HG03097 (cell line): Measurements from ENCODE around the gene DDOST.

Experiments used
- ATAC-seq: cut with Tn5 transposase; IDR thresholded peaks from one replicate; pipeline ENCODE4 v1.9.1; 2021; ENCODE audit not compliant: unreplicated experiment, low FRiP score

DDOST gene

DNA sequence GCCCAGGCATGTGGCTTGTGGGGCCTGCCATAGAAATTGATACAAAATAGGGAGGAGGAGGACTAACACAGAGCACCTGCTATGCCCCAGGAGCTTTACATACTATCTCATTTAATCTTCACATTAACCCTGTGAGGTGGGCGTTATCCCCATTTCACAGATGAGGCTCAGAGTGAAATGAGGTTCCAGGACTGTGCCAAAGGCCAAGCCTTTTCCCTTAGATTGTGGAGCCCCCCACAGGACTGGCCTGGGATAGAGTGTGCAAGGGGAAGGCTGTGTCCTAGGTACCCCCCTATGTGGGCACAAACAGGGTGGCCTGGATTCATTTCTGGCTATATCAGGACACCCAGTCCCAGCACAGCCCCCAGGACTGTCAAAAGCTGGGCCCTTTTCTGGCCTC lies 2.2 kb upstream of the DDOST start:
- ATAC-seq, result no peak

DNA sequence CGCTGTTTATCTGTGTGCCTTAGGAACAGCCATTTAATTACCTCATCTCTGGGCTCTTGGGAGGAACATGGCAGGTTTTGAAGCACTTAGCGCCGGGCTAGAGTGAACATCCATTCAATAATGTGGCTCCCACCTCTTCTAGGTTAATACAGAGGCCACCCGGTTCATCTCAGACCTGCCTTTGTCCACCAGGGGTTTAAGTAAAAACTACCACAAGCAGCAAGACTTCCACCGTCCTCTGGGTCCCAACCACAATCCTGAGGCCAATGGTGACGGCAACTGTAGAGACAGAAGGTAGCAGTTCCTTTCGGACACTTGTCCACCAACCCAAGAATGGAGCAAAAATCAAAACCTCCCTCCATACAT lies 924 bp upstream of the DDOST start:
- ATAC-seq, result no peak

GRCh38 chr1:20660847-20661206 lies 342 bp downstream of the DDOST start:
- ATAC-seq, result peak; percentile 15

GRCh38 chr1:20660363-20660762 lies 806 bp downstream of the DDOST start:
- no peak for ATAC-seq

DNA sequence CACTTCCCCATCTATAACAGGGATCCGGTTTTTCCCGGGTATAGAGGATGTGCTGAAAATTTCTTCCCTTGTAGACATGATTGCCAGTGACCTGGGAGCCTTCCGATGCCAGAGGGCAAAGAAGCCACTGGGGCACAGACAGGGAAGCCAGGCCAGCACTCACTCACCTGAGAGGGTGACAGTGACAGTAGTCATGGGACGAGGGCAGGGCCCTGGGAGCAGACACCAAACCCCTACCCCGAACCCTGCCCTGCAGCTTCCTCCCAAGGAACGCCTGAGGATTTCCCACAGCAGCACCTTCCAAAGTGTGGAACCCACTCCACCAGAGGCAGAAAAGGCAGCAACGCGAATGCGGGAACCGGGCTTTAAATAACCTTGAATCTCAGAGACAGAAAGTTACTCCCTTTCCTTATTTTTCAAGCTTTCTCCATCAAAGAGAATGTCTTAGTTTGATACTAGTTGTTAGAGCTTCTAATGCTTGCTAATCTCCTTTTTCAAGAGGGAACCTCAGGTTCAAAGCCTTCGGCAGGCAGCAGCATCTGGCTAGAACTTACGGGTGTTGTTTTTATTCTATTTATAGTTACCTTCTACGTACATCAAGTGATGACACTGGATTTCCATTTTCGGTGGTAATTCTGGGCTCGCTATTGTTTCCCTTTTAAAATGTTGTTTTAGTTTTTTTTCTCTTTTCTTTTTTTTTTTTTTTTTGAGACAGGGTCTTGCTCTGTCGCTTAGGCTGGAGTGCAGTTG lies 2.8 kb downstream of the DDOST start:
- no peak for ATAC-seq

GRCh38 chr1:20657024-20657423 lies 4.1 kb downstream of the DDOST start:
- ATAC-seq, result no peak

DNA sequence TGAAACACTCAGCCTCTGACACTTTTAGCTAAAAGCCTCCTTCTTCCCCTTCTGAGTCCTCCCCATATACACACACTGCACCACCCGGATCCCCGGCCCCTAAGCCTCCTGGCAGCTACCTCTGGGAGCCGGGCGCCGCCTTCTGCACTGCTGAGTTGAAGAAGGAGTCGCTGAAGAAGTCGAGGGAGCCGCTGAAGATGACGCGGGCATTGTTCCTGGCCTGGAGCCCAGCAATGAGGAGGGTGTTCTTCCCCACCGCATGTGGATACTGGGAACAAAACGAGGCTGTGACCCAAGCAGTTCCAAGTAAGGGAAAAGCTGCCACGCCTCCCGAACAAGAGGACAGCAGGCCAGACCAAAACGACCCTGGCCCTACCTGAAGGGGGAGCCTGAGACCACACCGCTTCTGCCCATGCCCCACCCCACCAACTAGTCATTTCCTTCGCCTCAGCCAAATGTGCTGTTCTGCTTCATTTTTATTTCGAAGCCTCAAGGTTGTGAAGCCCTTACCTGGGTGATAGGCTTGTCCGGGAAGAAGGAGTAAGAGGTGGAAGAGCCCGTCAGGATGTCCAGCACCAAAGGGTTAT lies 7.0 kb downstream of the DDOST start:
- no peak for ATAC-seq

DNA sequence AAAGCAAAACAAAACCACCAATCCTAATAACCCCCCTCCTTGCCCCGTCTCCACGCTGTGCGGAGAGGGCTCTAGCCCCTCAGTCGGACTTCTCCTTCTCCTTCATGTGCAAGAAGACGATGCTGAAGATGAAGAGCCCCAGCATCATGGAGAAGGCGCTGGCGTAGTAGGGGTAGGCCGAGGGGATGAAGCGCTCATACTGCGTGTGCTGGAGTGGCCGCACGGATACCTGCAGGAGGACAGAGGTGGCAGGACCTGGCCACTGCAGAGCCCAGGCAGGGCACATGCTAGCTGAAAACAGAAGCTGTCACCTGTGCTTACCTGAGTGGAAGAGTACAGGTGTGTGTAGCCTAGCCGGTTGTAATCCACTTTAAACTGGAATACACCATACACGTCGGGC lies 8.9 kb downstream of the DDOST start:
- ATAC-seq, result no peak

DNA sequence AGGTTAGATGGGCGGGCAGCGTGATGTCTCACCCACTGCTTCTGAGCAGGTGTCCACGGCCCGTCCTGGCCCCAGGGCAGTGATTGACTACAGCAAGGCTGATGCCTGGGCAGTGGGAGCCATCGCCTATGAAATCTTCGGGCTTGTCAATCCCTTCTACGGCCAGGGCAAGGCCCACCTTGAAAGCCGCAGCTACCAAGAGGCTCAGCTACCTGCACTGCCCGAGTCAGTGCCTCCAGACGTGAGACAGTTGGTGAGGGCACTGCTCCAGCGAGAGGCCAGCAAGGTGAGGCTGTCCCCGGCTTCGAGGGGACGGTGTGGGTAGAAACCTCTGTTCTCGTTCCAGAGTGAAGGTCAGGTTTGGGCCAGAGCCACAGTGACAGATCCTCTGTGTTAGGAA lies 12.2 kb downstream of the DDOST start:
- ATAC-seq, result no peak

- no peak for ATAC-seq
Measured at GRCh38 chr1:20648438-20648837, 12.7 kb downstream of the DDOST start.

- ATAC-seq, result no peak
Measured at GRCh38 chr1:20645414-20645813, 15.8 kb downstream of the DDOST start.

- ATAC-seq, result no peak
Measured at GRCh38 chr1:20644416-20644815, 16.8 kb downstream of the DDOST start.

GRCh38 chr1:20643080-20643479 lies 18.1 kb downstream of the DDOST start:
- ATAC-seq, result no peak

DNA sequence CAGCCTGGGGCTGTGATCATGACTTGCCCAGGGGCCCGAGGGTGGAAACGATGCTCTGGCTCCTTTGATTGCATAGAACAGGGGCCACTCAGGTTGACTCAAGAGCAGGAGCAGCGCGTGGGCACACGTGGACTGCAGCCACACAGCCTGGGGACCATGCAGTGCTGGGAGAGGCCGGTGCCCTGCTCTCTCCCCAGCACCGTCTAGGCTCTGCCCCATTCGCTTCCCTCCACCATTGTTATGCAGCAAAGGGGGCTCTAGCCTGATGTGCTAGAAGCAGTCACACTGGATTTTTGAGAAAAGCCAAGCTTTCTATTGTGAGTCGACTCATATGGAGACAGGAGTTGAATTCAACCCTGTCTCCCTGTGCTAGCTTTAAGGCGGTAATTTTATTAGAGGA lies 19.2 kb downstream of the DDOST start:
- ATAC-seq, result no peak

DNA sequence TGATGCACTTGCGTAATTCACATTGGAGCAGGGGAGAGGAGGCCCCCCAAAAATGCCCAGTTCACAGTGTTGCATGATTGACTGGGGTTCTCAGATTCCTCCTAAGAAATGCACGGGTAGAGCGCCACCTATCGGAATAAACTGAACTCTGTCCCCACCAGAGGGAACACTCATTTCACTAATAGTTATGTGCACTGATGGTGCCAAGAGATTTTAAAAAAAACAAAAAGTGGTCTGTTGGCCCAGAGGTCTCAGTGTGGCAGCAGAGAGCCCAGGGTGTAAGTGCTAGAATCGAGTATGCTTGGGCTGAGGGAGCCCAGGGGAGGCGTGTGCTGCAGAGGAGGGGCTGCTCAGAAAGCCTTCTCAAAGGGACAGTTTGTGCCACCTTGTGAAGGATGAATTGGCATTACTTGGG lies 21.0 kb downstream of the DDOST start:
- ATAC-seq, result no peak

DNA sequence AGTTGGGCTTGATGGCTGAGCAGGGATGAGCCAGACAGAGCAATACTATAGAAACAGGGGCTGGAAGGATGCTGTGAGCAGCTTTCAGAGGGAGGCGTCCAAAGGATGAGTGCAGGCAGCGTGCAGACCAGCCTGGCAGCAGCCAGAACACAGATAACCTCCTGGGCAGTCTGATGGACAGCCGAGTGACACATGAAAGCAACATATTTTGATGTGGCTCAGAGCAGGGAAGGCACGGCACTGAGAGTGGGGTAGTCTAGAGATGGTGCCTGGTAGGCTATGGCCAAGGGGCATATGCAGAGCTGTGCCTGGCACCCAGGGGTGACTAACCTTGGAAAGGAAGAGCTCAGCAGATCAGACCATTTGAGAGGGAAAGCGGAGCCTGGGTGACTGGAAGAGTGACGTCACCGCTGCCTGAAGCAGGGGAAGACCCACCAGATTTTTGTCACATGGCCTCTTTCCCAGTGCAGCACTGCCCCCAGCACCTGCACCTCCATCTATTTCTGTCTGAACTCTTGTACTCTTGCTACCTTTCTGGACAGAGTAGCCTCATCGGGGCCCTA lies 24.3 kb downstream of the DDOST start:
- no peak for ATAC-seq

GRCh38 chr1:20634594-20635084 lies 26.5 kb downstream of the DDOST start:
- ATAC-seq, result no peak

- no peak for ATAC-seq
Measured at GRCh38 chr1:20634065-20634593, 27.0 kb downstream of the DDOST start.

DNA sequence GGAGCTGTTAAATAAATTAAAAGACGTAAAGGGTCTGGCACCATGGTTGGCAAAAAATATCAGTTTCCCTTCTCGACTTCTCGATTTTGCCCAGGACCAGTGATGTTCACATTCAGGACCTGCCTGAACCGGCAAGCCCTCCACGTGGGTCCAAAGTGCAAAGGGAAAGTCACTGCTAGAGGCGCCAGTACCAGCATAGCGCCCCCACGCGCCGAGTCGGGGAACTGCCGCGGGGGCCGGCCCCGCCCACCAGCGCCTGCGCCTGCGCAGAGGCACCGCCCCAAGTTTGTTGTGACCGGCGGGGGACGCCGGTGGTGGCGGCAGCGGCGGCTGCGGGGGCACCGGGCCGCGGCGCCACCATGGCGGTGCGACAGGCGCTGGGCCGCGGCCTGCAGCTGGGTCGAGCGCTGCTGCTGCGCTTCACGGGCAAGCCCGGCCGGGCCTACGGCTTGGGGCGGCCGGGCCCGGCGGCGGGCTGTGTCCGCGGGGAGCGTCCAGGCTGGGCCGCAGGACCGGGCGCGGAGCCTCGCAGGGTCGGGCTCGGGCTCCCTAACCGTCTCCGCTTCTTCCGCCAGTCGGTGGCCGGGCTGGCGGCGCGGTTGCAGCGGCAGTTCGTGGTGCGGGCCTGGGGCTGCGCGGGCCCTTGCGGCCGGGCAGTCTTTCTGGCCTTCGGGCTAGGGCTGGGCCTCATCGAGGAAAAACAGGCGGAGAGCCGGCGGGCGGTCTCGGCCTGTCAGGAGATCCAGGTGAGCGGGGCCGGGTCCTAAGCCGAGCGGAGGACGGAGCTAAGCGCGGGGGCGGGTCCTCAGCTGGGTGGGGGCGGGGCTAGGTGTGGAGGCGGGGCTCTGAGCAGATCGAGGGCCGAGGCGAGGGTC lies 27.7 kb downstream of the DDOST start, which contains the start of gene PINK1:
Gene PINK1 (plus strand): TSS at position 269 of the 875 bp plus-strand sequence. CDS start 91 bp downstream, at position 360.
- ATAC-seq, result peak; percentile 39

- no peak for ATAC-seq
Measured at GRCh38 chr1:20632386-20632785, 28.8 kb downstream of the DDOST start.

DNA sequence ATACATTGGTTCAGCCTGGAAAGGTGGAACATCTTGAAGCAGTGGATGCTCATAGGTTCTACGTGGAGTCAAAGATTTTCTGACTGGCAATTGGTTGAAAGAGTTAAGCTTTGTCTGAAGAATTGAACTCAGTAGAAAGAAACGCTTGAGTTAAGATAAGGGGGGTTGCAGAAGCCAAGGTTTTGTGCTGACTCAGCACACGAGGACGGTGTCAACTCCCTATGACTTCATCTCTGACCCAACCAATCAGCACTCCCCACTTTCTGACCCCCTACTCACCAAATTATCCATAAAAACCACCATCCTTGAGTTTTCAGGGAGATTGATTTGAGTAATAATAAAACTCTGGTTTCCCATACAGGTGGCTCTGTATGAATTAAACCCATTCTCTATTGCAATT lies 30.4 kb downstream of the DDOST start:
- ATAC-seq, result no peak
